Fibroblast of lung (primary cell): Measurements from ENCODE around the gene SCP2. TPM values are rescaled to one million over a fixed set of nuclear protein-coding genes. Genes with fewer than 3 reads are reported as not detected.

ENCODE experiments used
- DNase-seq, 2 donors: peaks; one replicate each; pipeline versions ENCODE4 v3.0.0 to v3.0.0-alpha.2; 2010; ENCODE audit warnings: low read depth in 2 of 2
- H2AFZ ChIP-seq: 2 replicates; pipeline ENCODE4 v1.5.1; 2012; ENCODE audit warnings: low read length, control low read depth, inconsistent platforms
- H3K27ac ChIP-seq: 2 replicates; pipeline ENCODE4 v1.5.1; 2011; ENCODE audit warnings: low read length, control low read depth; ENCODE audit not compliant: insufficient read depth
- H3K27me3 ChIP-seq: 2 replicates; pipeline ENCODE4 v1.5.1; 2011; ENCODE audit warnings: mild to moderate bottlenecking, low read length; ENCODE audit not compliant: control insufficient read depth, insufficient read depth
- H3K36me3 ChIP-seq: 2 replicates; pipeline ENCODE4 v1.5.1; 2011; ENCODE audit warnings: low read length; ENCODE audit not compliant: control insufficient read depth, insufficient read depth
- H3K4me1 ChIP-seq: 2 replicates; pipeline ENCODE4 v1.5.1; 2011; ENCODE audit warnings: low read length; ENCODE audit not compliant: control insufficient read depth, insufficient read depth; ENCODE audit errors: extremely low read depth
- H3K4me2 ChIP-seq: 2 replicates; pipeline ENCODE4 v1.5.1; 2011; ENCODE audit warnings: low read length, control low read depth; ENCODE audit not compliant: insufficient read depth; ENCODE audit errors: extremely low read depth
- H3K4me3 ChIP-seq, 4 experiments: fragments of 200-600 bp in 1 of 4; sonication (generic) in 1 of 4; replicated peaks in 1 of 4; 2 replicates each; pipeline ENCODE4 v1.5.1; 2011 to 2016; ENCODE audit warnings: low read length in 4 of 4, low read depth in 3 of 4, mild to moderate bottlenecking in 3 of 4, control low read depth in 2 of 4, inconsistent platforms in 1 of 4, mixed read lengths in 1 of 4; ENCODE audit not compliant: insufficient read depth in 1 of 4; ENCODE audit errors: control extremely low read depth in 1 of 4
- H3K79me2 ChIP-seq: 2 replicates; pipeline ENCODE4 v1.5.1; 2012; ENCODE audit warnings: mild to moderate bottlenecking, low read length, inconsistent platforms; ENCODE audit not compliant: control insufficient read depth, insufficient read depth
- H3K9ac ChIP-seq: 2 replicates; pipeline ENCODE4 v1.5.1; 2011; ENCODE audit warnings: mild to moderate bottlenecking, low read length, control low read depth; ENCODE audit not compliant: insufficient read depth
- H3K9me3 ChIP-seq: 2 replicates; pipeline ENCODE4 v1.5.1; 2012; ENCODE audit warnings: low read depth, low read length; ENCODE audit not compliant: control insufficient read depth, insufficient read depth
- H4K20me1 ChIP-seq: 2 replicates; pipeline ENCODE4 v1.5.1; 2011; ENCODE audit warnings: low read length; ENCODE audit not compliant: control insufficient read depth, insufficient read depth; ENCODE audit errors: extremely low read depth
- EZH2 ChIP-seq: IDR thresholded peaks from 2 replicates; pipeline ENCODE4 v1.5.1; 2012; ENCODE audit warnings: low read length, control low read depth, mild to moderate bottlenecking; ENCODE audit errors: missing control alignments
- polyA plus RNA-seq, 2 donors: library from polyadenylated mRNA; depleted of rRNA in 1 of 2; stranded (reverse) in 1 of 2; unstranded in 1 of 2; fragments of >200 nt; gene quantifications; 2 replicates each; pipeline ENCODE4 v1.2.1, GENCODE V29; 2011 to 2012; ENCODE audit warnings: missing spikeins in 1 of 2
- total RNA-seq: library from RNA; depleted of rRNA; stranded (reverse); fragments of >200 nt; gene quantifications from 2 replicates; pipeline ENCODE4 v1.2.1, GENCODE V29; 2014
- TF ChIP-seq, protein P1 (sequence below), 2 donors: IDR thresholded peaks in 1 of 2; conservative IDR thresholded peaks in 1 of 2; 1 replicate in 1 of 2; 2 replicates in 1 of 2; pipeline ENCODE4 v1.5.1; 2011 to 2012; ENCODE audit warnings: low read length in 2 of 2, control low read depth in 1 of 2, inconsistent platforms in 1 of 2, low read depth in 1 of 2, mild to moderate bottlenecking in 1 of 2

Gene SCP2
- total and polyA plus RNA-seq, 2 donors (not counting 1 experiment from before 2014, with no cell fraction given), result 222 to 305 TPM

DNA sequence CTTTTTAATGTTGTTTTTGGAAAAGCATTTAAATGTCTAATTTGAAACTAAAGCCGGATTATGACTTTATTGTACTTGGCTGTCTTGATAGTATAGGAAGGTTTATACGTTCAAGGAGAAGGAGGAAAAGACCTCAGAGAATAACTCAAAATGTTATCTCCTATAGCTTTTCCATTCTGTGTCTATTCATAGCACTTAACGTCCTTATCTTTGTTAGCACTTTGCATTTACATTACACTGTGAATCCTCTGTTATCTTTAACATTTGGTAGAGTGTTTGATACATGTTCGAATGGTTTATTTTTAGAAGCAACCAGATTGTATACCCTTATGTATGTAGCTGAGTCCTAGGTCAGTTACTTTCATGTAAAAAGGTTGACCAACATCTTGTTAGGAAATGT lies 84.1 kb downstream of the SCP2 start:
- Histone ChIP-seq H2AFZ (no peak overlapping the region), H3K9me3 (no peaks in the 10 kb centered on the region), H3K9ac (no peak overlapping the region), H3K4me1 (no peaks in the 10 kb centered on the region), H3K27ac (no peak overlapping the region), H3K4me2 (no peak overlapping the region), H4K20me1 (no peaks in the 10 kb centered on the region), H3K27me3 (no peaks in the 10 kb centered on the region), H3K79me2 (peaks cover 14% of the 10 kb centered on the region), H3K4me3 (no peak overlapping the region), H3K36me3 (no peaks in the 10 kb centered on the region)
- no peak for DNase-seq
- no peak for TF ChIP-seq EZH2
- TF ChIP-seq, protein P1, sequence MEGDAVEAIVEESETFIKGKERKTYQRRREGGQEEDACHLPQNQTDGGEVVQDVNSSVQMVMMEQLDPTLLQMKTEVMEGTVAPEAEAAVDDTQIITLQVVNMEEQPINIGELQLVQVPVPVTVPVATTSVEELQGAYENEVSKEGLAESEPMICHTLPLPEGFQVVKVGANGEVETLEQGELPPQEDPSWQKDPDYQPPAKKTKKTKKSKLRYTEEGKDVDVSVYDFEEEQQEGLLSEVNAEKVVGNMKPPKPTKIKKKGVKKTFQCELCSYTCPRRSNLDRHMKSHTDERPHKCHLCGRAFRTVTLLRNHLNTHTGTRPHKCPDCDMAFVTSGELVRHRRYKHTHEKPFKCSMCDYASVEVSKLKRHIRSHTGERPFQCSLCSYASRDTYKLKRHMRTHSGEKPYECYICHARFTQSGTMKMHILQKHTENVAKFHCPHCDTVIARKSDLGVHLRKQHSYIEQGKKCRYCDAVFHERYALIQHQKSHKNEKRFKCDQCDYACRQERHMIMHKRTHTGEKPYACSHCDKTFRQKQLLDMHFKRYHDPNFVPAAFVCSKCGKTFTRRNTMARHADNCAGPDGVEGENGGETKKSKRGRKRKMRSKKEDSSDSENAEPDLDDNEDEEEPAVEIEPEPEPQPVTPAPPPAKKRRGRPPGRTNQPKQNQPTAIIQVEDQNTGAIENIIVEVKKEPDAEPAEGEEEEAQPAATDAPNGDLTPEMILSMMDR (conservative IDR thresholded peaks at IDR 0.05 in 1 of 2, IDR thresholded peaks at IDR 0.05 in 1 of 2; ENCODE audit: low read depth in 1 of 2, low read length in 2 of 2), result no peak

DNA sequence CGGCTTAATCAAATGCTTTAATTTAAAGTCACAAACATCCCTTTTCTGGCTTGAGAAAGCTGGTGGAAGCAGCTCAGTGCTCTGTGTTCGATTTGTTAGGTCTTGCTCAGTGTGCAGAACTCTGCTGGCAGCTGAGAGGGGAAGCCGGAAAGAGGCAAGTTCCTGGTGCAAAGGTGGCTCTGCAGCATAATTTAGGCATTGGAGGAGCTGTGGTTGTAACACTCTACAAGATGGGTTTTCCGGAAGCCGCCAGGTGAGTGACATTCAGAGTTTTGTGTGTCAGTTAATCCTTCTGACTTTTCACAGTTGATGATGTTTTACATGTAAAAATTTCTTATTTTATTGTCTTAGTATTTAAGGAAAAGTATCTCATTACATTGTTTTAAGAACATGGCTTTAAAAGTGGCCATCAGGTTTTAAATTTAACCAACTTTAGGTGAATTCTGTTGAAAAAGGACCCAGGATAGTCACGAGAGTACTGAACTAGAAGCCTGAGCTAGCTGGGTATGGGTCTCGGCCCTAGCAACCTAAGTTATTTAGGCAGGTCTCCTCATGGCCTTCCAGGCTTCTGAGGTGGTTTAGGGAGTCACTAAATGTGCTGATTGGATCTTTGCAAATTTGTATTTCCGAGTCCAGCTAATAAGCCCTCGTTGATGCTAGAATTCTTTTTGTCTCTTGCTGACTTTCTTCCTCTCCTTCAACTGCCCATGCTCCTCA lies 87.9 kb downstream of the SCP2 start:
- Histone ChIP-seq H3K79me2 (peaks cover 27% of the 10 kb centered on the region), H3K27ac (peak overlapping the region; percentile 46), H4K20me1 (no peaks in the 10 kb centered on the region), H3K27me3 (no peaks in the 10 kb centered on the region), H2AFZ (peak overlapping the region; percentile 77), H3K36me3 (no peaks in the 10 kb centered on the region), H3K4me2 (peak overlapping the region; percentile 76), H3K9me3 (no peaks in the 10 kb centered on the region), H3K4me3 (peak overlapping the region; percentile 74 to 88 (median 76)), H3K4me1 (no peaks in the 10 kb centered on the region), H3K9ac (peak overlapping the region; percentile 47)
- DNase-seq, result peak; percentile 92 to 95
- TF ChIP-seq, protein P1 (conservative IDR thresholded peaks at IDR 0.05 in 1 of 2, IDR thresholded peaks at IDR 0.05 in 1 of 2; ENCODE audit: low read depth in 1 of 2, low read length in 2 of 2), result no peak
- TF ChIP-seq EZH2, result no peak

DNA sequence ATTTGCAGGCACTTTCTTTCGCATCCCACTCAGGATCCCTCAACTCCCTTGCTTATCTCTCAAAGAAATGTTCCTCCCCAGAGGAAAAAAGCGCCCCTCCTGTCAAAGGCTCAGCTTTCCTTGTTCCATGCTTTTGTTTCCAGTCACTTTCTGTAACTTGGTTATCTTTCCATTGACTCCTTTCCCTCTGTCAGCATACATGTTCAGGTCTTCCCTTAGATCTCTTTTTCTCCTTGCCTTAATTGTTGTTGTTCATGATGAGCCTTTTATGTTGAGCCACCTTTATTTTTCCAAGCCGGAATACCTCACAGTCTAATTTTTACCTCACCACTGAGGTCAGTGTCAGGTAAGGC lies 88.4 kb downstream of the SCP2 start:
- H3K27ac ChIP-seq, result peak overlapping the region; percentile 46
- no peaks in the 10 kb centered on the region for H3K4me1 ChIP-seq
- no peak for DNase-seq
- peak overlapping the region; percentile 74 to 88 (median 76) for H3K4me3 ChIP-seq
- no peaks in the 10 kb centered on the region for H4K20me1 ChIP-seq
- H3K9me3 ChIP-seq, result no peaks in the 10 kb centered on the region
- no peak overlapping the region for H2AFZ ChIP-seq
- H3K27me3 ChIP-seq, result no peaks in the 10 kb centered on the region
- H3K36me3 ChIP-seq, result no peaks in the 10 kb centered on the region
- peak overlapping the region; percentile 47 for H3K9ac ChIP-seq
- peak overlapping the region; percentile 76 for H3K4me2 ChIP-seq
- peaks cover 27% of the 10 kb centered on the region for H3K79me2 ChIP-seq
- TF ChIP-seq, protein P1 (conservative IDR thresholded peaks at IDR 0.05 in 1 of 2, IDR thresholded peaks at IDR 0.05 in 1 of 2; ENCODE audit: low read depth in 1 of 2, low read length in 2 of 2), result no peak
- no peak for TF ChIP-seq EZH2
